ENCODE results near the gene PPM1L. TPM values are rescaled to one million over a fixed set of nuclear protein-coding genes. Genes with fewer than 3 reads are reported as not detected.

PPM1L gene
- total and polyA plus RNA-seq, 2 of the 13 experiments (the other 11 are each of a cell fraction or from before 2014, with no cell fraction given): 0.22 to 1.4 TPM

GRCh38 chr3:160771811-160772459 is 15.9 kb downstream of the PPM1L start:
- no peak for FAIRE-seq
- 47% methylated on average over 1 of the region's 1 CpG for WGBS (ENCODE audit: low lambda C conversion rate)

More at GRCh38 chr3:160771811-160772459, 15.9 kb downstream of the PPM1L start:
- no TSS peak for BruUV-seq (replicated peaks)
- H3K4me2 ChIP-seq (ENCODE audit: low read depth, low read length): no peak overlapping the region
- no peaks in the 10 kb centered on the region for H3K79me2 ChIP-seq (ENCODE audit: insufficient read depth, low read length)
- H3K4me3 ChIP-seq (replicated peaks in 1 of 3; ENCODE audit: insufficient read depth in 1 of 3, low read depth in 2 of 3, low read length in 3 of 3): no peak overlapping the region
- H4K20me1 ChIP-seq (ENCODE audit: insufficient read depth, low read length): no peaks in the 10 kb centered on the region
- in situ Hi-C loops (cut with HindIII; ENCODE audit: extremely low pct_ligation_motif_present, low pct_unique_long_range_greater_than_20kb) (no loop called here), intact Hi-C loops (cut with micrococcal nuclease; ENCODE audit: unreplicated experiment) (no loop called here)
- no peak overlapping the region for H2AFZ ChIP-seq (ENCODE audit: low read length)
- no peak overlapping the region for H3K9ac ChIP-seq (ENCODE audit: insufficient read depth, low read depth, low read length)
- H3K9me3 ChIP-seq (ENCODE audit: low read length): no peaks in the 10 kb centered on the region
- no peak for ATAC-seq
- DNase-seq (ENCODE audit: low spot score): no peak
- H3K27me3 ChIP-seq (ENCODE audit: control insufficient read depth in 1 of 2, insufficient read depth in 2 of 2, low read length in 2 of 2): no peaks in the 10 kb centered on the region
- CTCF ChIA-PET (ENCODE audit: low intra/inter-chr PET ratio, low total read pairs): no interaction called here
- H3K27ac ChIP-seq (ENCODE audit: extremely low read length, insufficient read depth, low read length): no peak overlapping the region
- H3K4me1 ChIP-seq (ENCODE audit: insufficient read depth, low read length): no peaks in the 10 kb centered on the region
- POLR2A ChIA-PET: no interaction called here
- TF ChIP-seq, protein P1, sequence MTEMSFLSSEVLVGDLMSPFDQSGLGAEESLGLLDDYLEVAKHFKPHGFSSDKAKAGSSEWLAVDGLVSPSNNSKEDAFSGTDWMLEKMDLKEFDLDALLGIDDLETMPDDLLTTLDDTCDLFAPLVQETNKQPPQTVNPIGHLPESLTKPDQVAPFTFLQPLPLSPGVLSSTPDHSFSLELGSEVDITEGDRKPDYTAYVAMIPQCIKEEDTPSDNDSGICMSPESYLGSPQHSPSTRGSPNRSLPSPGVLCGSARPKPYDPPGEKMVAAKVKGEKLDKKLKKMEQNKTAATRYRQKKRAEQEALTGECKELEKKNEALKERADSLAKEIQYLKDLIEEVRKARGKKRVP (CRISPR knock-in tag; IDR thresholded peaks at IDR 0.05): no peak
- TF ChIP-seq THAP8 (CRISPR knock-in tag; IDR thresholded peaks at IDR 0.05; ENCODE audit: borderline replicate concordance): no peak
- no peak for TF ChIP-seq ZNF512B (CRISPR knock-in tag; IDR thresholded peaks at IDR 0.05; ENCODE audit: borderline replicate concordance)
- TF ChIP-seq ZNF468 (CRISPR knock-in tag; IDR thresholded peaks at IDR 0.05): no peak
- no peak for TF ChIP-seq TEAD3 (CRISPR knock-in tag; optimal IDR thresholded peaks at IDR 0.05; ENCODE audit: borderline replicate concordance)
- no peak for TF ChIP-seq KLF12 (CRISPR knock-in tag; IDR thresholded peaks at IDR 0.05; ENCODE audit: borderline replicate concordance)
- no peak for TF ChIP-seq PRDM15 (CRISPR knock-in tag; IDR thresholded peaks at IDR 0.05)
- no peaks in the 10 kb centered on the region for H3K36me3 ChIP-seq (replicated peaks in 1 of 2; ENCODE audit: control insufficient read depth in 1 of 2, insufficient read depth in 2 of 2, low read length in 2 of 2)

Data from HepG2 (cell line).